ENCODE data around the gene PTGR1. TPM values are rescaled to one million over a fixed set of nuclear protein-coding genes. Genes with fewer than 3 reads are reported as not detected.

PTGR1 gene
- total RNA-seq, 2 experiments from 2014 or later: 1.1 to 1.6 TPM

DNA sequence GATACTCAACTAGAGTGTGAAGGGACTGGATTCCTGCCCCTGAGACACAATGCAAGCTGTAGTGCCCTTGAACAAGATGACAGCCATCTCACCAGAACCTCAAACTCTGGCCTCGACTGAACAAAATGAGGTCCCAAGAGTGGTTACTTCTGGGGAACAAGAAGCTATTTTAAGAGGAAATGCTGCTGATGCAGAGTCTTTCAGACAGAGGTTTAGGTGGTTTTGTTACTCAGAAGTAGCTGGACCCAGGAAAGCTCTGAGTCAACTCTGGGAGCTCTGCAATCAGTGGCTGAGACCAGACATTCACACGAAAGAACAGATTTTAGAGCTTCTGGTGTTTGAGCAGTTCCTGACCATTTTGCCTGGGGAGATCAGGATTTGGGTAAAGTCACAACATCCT lies 72.1 kb downstream of the PTGR1 start:
- H3K27ac Mint-ChIP-seq: no peak overlapping the region
- no peaks in the 10 kb centered on the region for H3K27me3 Mint-ChIP-seq (ENCODE audit: low read depth)
- H3K9me3 Mint-ChIP-seq: peaks cover 6% of the 10 kb centered on the region
- intact Hi-C loops (cut with micrococcal nuclease): loop anchor here (5.0 kb wide), 1 partner anchor 1270 kb away; the partner anchor contains the start of gene TXN
- peaks cover 11% of the 10 kb centered on the region for H3K4me1 Mint-ChIP-seq (ENCODE audit: low read depth)
- peaks cover 20% of the 10 kb centered on the region for H3K36me3 Mint-ChIP-seq (ENCODE audit: low read depth)
- CTCF ChIA-PET: interaction anchor here (0.5 kb wide), 1 partner anchor 1499 kb away, joined by 3 read pairs; no protein-coding TSS in a partner anchor
- H3K4me3 Mint-ChIP-seq: no peak overlapping the region
- DNase-seq: no peak

DNA sequence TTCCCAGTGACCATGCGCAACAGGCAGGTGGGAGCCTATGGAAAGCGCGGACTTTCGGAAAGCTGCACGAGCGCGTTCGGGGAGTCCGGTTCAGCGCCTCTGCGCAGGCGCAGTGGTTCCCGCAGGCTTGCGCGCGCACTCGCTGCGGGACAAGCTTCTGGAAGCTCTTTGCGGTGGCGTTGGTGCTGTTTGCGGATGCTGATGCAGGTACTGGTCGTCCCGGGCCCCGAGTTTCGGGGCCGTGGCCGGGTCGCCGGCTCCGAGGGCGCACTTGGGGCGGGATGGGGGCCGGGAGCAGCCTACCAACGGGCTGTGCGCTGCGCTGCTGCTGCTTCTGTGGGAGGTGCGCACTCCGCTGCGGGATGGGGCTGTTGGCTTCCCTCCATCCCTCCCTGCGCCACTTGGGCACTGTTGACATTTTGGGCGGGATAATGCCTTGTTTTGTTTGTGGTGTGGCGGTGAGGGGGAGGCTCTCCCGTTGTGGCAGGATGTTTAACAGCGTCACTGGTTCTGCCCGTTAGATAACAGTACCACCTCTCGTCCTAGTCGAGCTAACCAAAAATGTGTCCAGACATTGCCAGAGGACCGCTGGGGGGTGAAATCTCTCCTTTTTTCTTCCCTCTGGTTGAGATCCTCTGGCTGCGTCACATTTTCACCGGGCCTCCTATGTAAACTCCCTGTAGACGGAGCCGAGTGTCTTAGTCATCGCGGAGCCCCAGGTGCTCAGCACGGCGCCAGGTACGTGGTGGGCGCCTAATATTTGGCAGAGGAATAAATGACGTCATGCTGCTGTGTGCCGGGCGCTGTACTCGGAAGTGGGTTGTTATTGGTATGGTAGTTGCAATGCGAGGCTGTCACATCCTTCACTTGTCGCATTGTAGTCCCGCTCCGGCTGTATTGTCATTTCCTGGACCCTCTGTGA lies 74.1 kb downstream of the PTGR1 start, which contains the start of gene ZNF483:
Gene ZNF483, plus strand, starts transcription at position 124 of the 922 bp plus-strand sequence. CDS start 2,217 bp downstream, outside the sequence.
- Mint-ChIP-seq H3K4me3 (peak within 1 kb of the TSS; percentile 89), H3K36me3 (ENCODE audit: low read depth) (peaks cover 13% of the 10 kb centered on the region), H3K4me1 (ENCODE audit: low read depth) (peaks cover 11% of the 10 kb centered on the region), H3K9me3 (no peaks in the 10 kb centered on the region), H3K27me3 (ENCODE audit: low read depth) (no peaks in the 10 kb centered on the region), H3K27ac (peak within 1 kb of the TSS; percentile 80)
- CTCF ChIA-PET: interaction anchor here (0.5 to 1.0 kb wide), 2 partner anchors 48 to 50 kb away, joined by 3 to 4 read pairs; no protein-coding TSS in a partner anchor
- intact Hi-C loops (cut with micrococcal nuclease): loop anchor here (1.0 to 5.0 kb wide), 3 partner anchors 41 to 1268 kb away; partner anchors contain the start of genes DNAJC25, ECPAS and TXN
- peak; percentile 73 for DNase-seq

GRCh38 chr9:111524731-111525055 lies 74.8 kb downstream of the PTGR1 start:
- Mint-ChIP-seq H3K27me3 (ENCODE audit: low read depth) (peaks cover 3% of the 10 kb centered on the region), H3K4me3 (peak overlapping the region; percentile 89), H3K27ac (no peak overlapping the region), H3K36me3 (ENCODE audit: low read depth) (peaks cover 11% of the 10 kb centered on the region), H3K9me3 (no peaks in the 10 kb centered on the region), H3K4me1 (ENCODE audit: low read depth) (peaks cover 11% of the 10 kb centered on the region)
- DNase-seq: no peak
- intact Hi-C loops (cut with micrococcal nuclease): loop anchor here (1.0 to 5.0 kb wide), 3 partner anchors 40 to 1267 kb away; partner anchors contain the start of genes DNAJC25, ECPAS and TXN
- CTCF ChIA-PET: interaction anchor here (0.7 to 1.0 kb wide), 2 partner anchors 40 to 49 kb away, joined by 3 to 4 read pairs; no protein-coding TSS in a partner anchor

DNA sequence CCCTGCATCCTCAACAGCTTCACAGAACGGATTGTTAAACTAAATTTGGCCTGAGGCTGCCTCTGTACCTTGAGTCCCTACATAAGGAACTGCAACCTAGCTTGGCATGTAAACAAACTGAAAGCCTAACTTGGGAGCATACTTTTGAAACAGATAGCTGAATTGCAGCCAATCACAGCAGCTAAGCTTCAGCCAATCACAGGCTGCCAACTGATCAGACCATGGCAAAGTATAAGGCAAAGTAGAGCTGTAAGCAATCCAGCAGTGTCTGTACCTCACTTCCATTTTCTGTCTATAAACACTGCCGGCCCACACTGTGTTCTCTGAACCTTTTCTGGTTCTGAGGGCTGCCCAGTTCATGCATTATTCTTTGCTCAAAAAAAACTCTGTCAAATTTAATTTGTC lies 83.4 kb downstream of the PTGR1 start:
- H3K9me3 Mint-ChIP-seq: peaks cover 2% of the 10 kb centered on the region
- intact Hi-C loops (cut with micrococcal nuclease): loop anchor here (10.0 kb wide), 1 partner anchor 49 kb away; no protein-coding TSS in a partner anchor

GRCh38 chr9:111514967-111515366 lies 84.5 kb downstream of the PTGR1 start:
- CTCF ChIA-PET: no interaction called here

More for the DNA sequence above, 83.4 kb downstream of the PTGR1 start:
- Mint-ChIP-seq H3K27ac (no peak overlapping the region), H3K4me1 (ENCODE audit: low read depth) (no peaks in the 10 kb centered on the region), H3K27me3 (ENCODE audit: low read depth) (peaks cover 5% of the 10 kb centered on the region), H3K4me3 (no peak overlapping the region), H3K36me3 (ENCODE audit: low read depth) (no peaks in the 10 kb centered on the region)
- no peak for DNase-seq
- CTCF ChIA-PET: no interaction called here

More at GRCh38 chr9:111514967-111515366, 84.5 kb downstream of the PTGR1 start:
- no peak for DNase-seq
- H3K4me1 Mint-ChIP-seq (ENCODE audit: low read depth): no peaks in the 10 kb centered on the region
- no peak overlapping the region for H3K27ac Mint-ChIP-seq
- no peaks in the 10 kb centered on the region for H3K36me3 Mint-ChIP-seq (ENCODE audit: low read depth)
- intact Hi-C loops (cut with micrococcal nuclease): loop anchor here (10.0 kb wide), 1 partner anchor 50 kb away; no protein-coding TSS in a partner anchor
- peaks cover 5% of the 10 kb centered on the region for H3K9me3 Mint-ChIP-seq
- H3K27me3 Mint-ChIP-seq (ENCODE audit: low read depth): peaks cover 3% of the 10 kb centered on the region
- H3K4me3 Mint-ChIP-seq: no peak overlapping the region

Other genes with a start within 250 kb of the PTGR1 start
- 10 to 100 TPM; 56.8 to 58.1 TPM for gene ECPAS, start 115.3 kb downstream of the PTGR1 start, total RNA-seq
- gene ZNF483, start 74.5 kb downstream of the PTGR1 start, total RNA-seq: 1 to 10 TPM; 2.3 TPM
- 1 to 10 TPM; 3.4 to 3.9 TPM for gene DNAJC25, start 31.7 kb upstream of the PTGR1 start, total RNA-seq
- 10 to 100 TPM; 20.6 to 21.1 TPM for gene GNG10, start 62.0 kb upstream of the PTGR1 start, total RNA-seq
- not detected for gene SHOC1, start 195.3 kb upstream of the PTGR1 start, total RNA-seq